NCI-H82 treated with DMSO at 0.1 percent for 48 hours (cell line): ENCODE data around the gene HPRT1.
A peak's percentile ranks its signal among the peaks of the same experiment; 100 is the strongest.

Experiments used
- DNase-seq: peaks from one replicate; lab custom pipeline; 2025; ENCODE audit not compliant: unreplicated experiment; lab: John Stamatoyannopoulos, UW

Gene HPRT1

GRCh38 chrX:134541906-134542305, 81.9 kb downstream of the HPRT1 start:
- DNase-seq, result no peak

- peak; percentile 55 for DNase-seq
These were observed 82.5 kb downstream of the HPRT1 start for GRCh38 chrX:134542485-134542884.

- no peak for DNase-seq
These were observed 83.3 kb downstream of the HPRT1 start for GRCh38 chrX:134543288-134543687.

- DNase-seq, result no peak
These were observed 84.2 kb downstream of the HPRT1 start for GRCh38 chrX:134544135-134544512.

- no peak for DNase-seq
These were observed 84.7 kb downstream of the HPRT1 start for GRCh38 chrX:134544513-134545151.

- DNase-seq, result no peak
These were observed 85.5 kb downstream of the HPRT1 start for GRCh38 chrX:134545510-134545909.

- no peak for DNase-seq
These were observed 86.2 kb downstream of the HPRT1 start for GRCh38 chrX:134546187-134546586.

GRCh38 chrX:134547047-134547679, 87.2 kb downstream of the HPRT1 start:
- DNase-seq, result no peak

GRCh38 chrX:134548257-134549201, 88.6 kb downstream of the HPRT1 start:
- peak; percentile 9 for DNase-seq
